Activated naive CD8-positive, alpha-beta T cell treated with anti-CD3 and anti-CD28 coated beads, Interleukin-2, amount 50 U/mL, for 24 hours (primary cell): ENCODE data around the gene LAMTOR5.
"Not testable (repeated sequence)": the region's sequence is repeated elsewhere in the genome, so short reads cannot be mapped to it uniquely, and the experiment has no call there.

Experiments used
- ATAC-seq: fragments of 150-1000 bp; cut with Tn5 transposase; one replicate; pipeline ENCODE4 v1.10.0; 2021
- DNase-seq: peaks from one replicate; pipeline ENCODE4 v3.0.0; 2021
- H3K27ac Mint-ChIP-seq: one replicate; pipeline ENCODE4 v1.8.0; 2021; ENCODE audit warnings: mild to moderate bottlenecking, mixed read lengths
- H3K27me3 Mint-ChIP-seq: one replicate; pipeline ENCODE4 v1.8.0; 2021; ENCODE audit warnings: mixed read lengths
- H3K36me3 Mint-ChIP-seq: one replicate; pipeline ENCODE4 v1.8.0; 2021; ENCODE audit warnings: low read depth, mixed read lengths
- H3K4me1 Mint-ChIP-seq: one replicate; pipeline ENCODE4 v1.8.0; 2021; ENCODE audit warnings: mixed read lengths
- H3K4me3 Mint-ChIP-seq: one replicate; pipeline ENCODE4 v1.8.0; 2021; ENCODE audit warnings: mild to moderate bottlenecking, moderate library complexity, mixed read lengths
- H3K9me3 Mint-ChIP-seq: one replicate; pipeline ENCODE4 v1.8.0; 2021; ENCODE audit warnings: mixed read lengths

The LAMTOR5 gene

GRCh38 chr1:110407260-110408210 is at the start of gene LAMTOR5:
Gene LAMTOR5 (minus strand): TSS chr1:110407694. CDS start chr1:110407620, 74 bp downstream.
- H3K4me1 Mint-ChIP-seq: peaks cover 26% of the 10 kb centered on the region
- no peaks in the 10 kb centered on the region for H3K9me3 Mint-ChIP-seq
- H3K27ac Mint-ChIP-seq: peak within 1 kb of the TSS; percentile 100
- peaks cover 19% of the 10 kb centered on the region for H3K36me3 Mint-ChIP-seq
- no peaks in the 10 kb centered on the region for H3K27me3 Mint-ChIP-seq
- ATAC-seq (peak; percentile 96), DNase-seq (peak; percentile 92)
- peak within 1 kb of the TSS; percentile 100 for H3K4me3 Mint-ChIP-seq

- H3K4me1 Mint-ChIP-seq: no peaks in the 10 kb centered on the region
- no peak overlapping the region for H3K27ac Mint-ChIP-seq
- no peaks in the 10 kb centered on the region for H3K36me3 Mint-ChIP-seq
- H3K9me3 Mint-ChIP-seq: no peaks in the 10 kb centered on the region
- H3K27me3 Mint-ChIP-seq: no peaks in the 10 kb centered on the region
- no peak for ATAC-seq
- DNase-seq: no peak
- H3K4me3 Mint-ChIP-seq: no peak overlapping the region
These were observed 49.7 kb upstream of the LAMTOR5 start for GRCh38 chr1:110457206-110457605.

- Mint-ChIP-seq H3K27ac (no peak overlapping the region), H3K27me3 (no peaks in the 10 kb centered on the region), H3K4me3 (no peak overlapping the region), H3K4me1 (no peaks in the 10 kb centered on the region), H3K36me3 (no peaks in the 10 kb centered on the region), H3K9me3 (no peaks in the 10 kb centered on the region)
- DNase-seq: no peak
- ATAC-seq: no peak
These were observed 47.7 kb upstream of the LAMTOR5 start for GRCh38 chr1:110455151-110455550.

GRCh38 chr1:110454328-110454727 is 46.8 kb upstream of the LAMTOR5 start:
- Mint-ChIP-seq H3K27ac (no peak overlapping the region), H3K4me1 (no peaks in the 10 kb centered on the region), H3K4me3 (no peak overlapping the region), H3K36me3 (no peaks in the 10 kb centered on the region), H3K27me3 (no peaks in the 10 kb centered on the region), H3K9me3 (no peaks in the 10 kb centered on the region)
- ATAC-seq: no peak
- DNase-seq: no peak

- no peak for ATAC-seq
These were observed 46.3 kb upstream of the LAMTOR5 start for GRCh38 chr1:110453829-110454228.

GRCh38 chr1:110452330-110452729 is 44.8 kb upstream of the LAMTOR5 start:
- no peaks in the 10 kb centered on the region for H3K36me3 Mint-ChIP-seq
- no peak overlapping the region for H3K27ac Mint-ChIP-seq
- ATAC-seq (no peak), DNase-seq (no peak)
- no peaks in the 10 kb centered on the region for H3K4me1 Mint-ChIP-seq
- H3K27me3 Mint-ChIP-seq: no peaks in the 10 kb centered on the region
- H3K9me3 Mint-ChIP-seq: no peaks in the 10 kb centered on the region
- no peak overlapping the region for H3K4me3 Mint-ChIP-seq

More at GRCh38 chr1:110453829-110454228, 46.3 kb upstream of the LAMTOR5 start:
- Mint-ChIP-seq H3K27me3 (no peaks in the 10 kb centered on the region), H3K36me3 (no peaks in the 10 kb centered on the region), H3K9me3 (no peaks in the 10 kb centered on the region), H3K4me1 (no peaks in the 10 kb centered on the region), H3K27ac (no peak overlapping the region), H3K4me3 (no peak overlapping the region)
- DNase-seq: no peak

GRCh38 chr1:110450929-110451328 is 43.4 kb upstream of the LAMTOR5 start, which contains the start of gene PROK1:
Gene PROK1 (plus strand): TSS chr1:110451149. CDS start chr1:110451217, 68 bp downstream.
- DNase-seq: no peak
- ATAC-seq: no peak
- H3K9me3 Mint-ChIP-seq: no peaks in the 10 kb centered on the region
- no peaks in the 10 kb centered on the region for H3K27me3 Mint-ChIP-seq
- H3K4me3 Mint-ChIP-seq: no peak within 1 kb of the TSS
- H3K27ac Mint-ChIP-seq: no peak within 1 kb of the TSS
- no peaks in the 10 kb centered on the region for H3K4me1 Mint-ChIP-seq
- H3K36me3 Mint-ChIP-seq: no peaks in the 10 kb centered on the region

- H3K4me1 Mint-ChIP-seq: no peaks in the 10 kb centered on the region
These were observed 42.5 kb upstream of the LAMTOR5 start for GRCh38 chr1:110449661-110450651.

GRCh38 chr1:110444561-110444960 is 37.1 kb upstream of the LAMTOR5 start:
- peaks cover 2% of the 10 kb centered on the region for H3K27me3 Mint-ChIP-seq
- no peak for DNase-seq
- ATAC-seq: no peak
- no peaks in the 10 kb centered on the region for H3K36me3 Mint-ChIP-seq
- no peak overlapping the region for H3K27ac Mint-ChIP-seq
- no peaks in the 10 kb centered on the region for H3K9me3 Mint-ChIP-seq
- H3K4me1 Mint-ChIP-seq: no peaks in the 10 kb centered on the region
- H3K4me3 Mint-ChIP-seq: no peak overlapping the region

More at GRCh38 chr1:110449661-110450651, 42.5 kb upstream of the LAMTOR5 start:
- Mint-ChIP-seq H3K9me3 (no peaks in the 10 kb centered on the region), H3K4me3 (no peak overlapping the region), H3K27me3 (no peaks in the 10 kb centered on the region), H3K36me3 (no peaks in the 10 kb centered on the region), H3K27ac (no peak overlapping the region)
- DNase-seq (no peak), ATAC-seq (no peak)

GRCh38 chr1:110443451-110443850 is 36.0 kb upstream of the LAMTOR5 start:
- DNase-seq (no peak), ATAC-seq (no peak)
- Mint-ChIP-seq H3K36me3 (no peaks in the 10 kb centered on the region), H3K9me3 (no peaks in the 10 kb centered on the region), H3K27me3 (peaks cover 2% of the 10 kb centered on the region), H3K4me3 (no peak overlapping the region), H3K27ac (no peak overlapping the region), H3K4me1 (no peaks in the 10 kb centered on the region)

GRCh38 chr1:110441888-110442287 is 34.4 kb upstream of the LAMTOR5 start:
- DNase-seq: no peak
- H3K4me3 Mint-ChIP-seq: no peak overlapping the region
- no peaks in the 10 kb centered on the region for H3K4me1 Mint-ChIP-seq
- ATAC-seq: no peak
- H3K27me3 Mint-ChIP-seq: peaks cover 2% of the 10 kb centered on the region
- no peaks in the 10 kb centered on the region for H3K9me3 Mint-ChIP-seq
- H3K36me3 Mint-ChIP-seq: no peaks in the 10 kb centered on the region
- no peak overlapping the region for H3K27ac Mint-ChIP-seq

- no peak for ATAC-seq
- Mint-ChIP-seq H3K27me3 (peaks cover 2% of the 10 kb centered on the region), H3K9me3 (no peaks in the 10 kb centered on the region), H3K36me3 (no peaks in the 10 kb centered on the region), H3K27ac (no peak overlapping the region), H3K4me1 (no peaks in the 10 kb centered on the region), H3K4me3 (no peak overlapping the region)
- DNase-seq: no peak
These were observed 33.4 kb upstream of the LAMTOR5 start for GRCh38 chr1:110440877-110441276.

GRCh38 chr1:110439873-110440272 is 32.4 kb upstream of the LAMTOR5 start:
- not testable (repeated sequence) for H3K27me3 Mint-ChIP-seq, DNase-seq, H3K36me3 Mint-ChIP-seq, ATAC-seq, H3K9me3 Mint-ChIP-seq, H3K27ac Mint-ChIP-seq, H3K4me1 Mint-ChIP-seq, H3K4me3 Mint-ChIP-seq

- Mint-ChIP-seq H3K27me3 (peaks cover 2% of the 10 kb centered on the region), H3K4me1 (no peaks in the 10 kb centered on the region), H3K9me3 (no peaks in the 10 kb centered on the region), H3K27ac (no peak overlapping the region), H3K4me3 (no peak overlapping the region), H3K36me3 (no peaks in the 10 kb centered on the region)
- DNase-seq (no peak), ATAC-seq (no peak)
These were observed 31.4 kb upstream of the LAMTOR5 start for GRCh38 chr1:110438893-110439292.
